NB4 (cell line): Measurements from ENCODE around the gene SMARCA2.

Experiments
- CTCF ChIP-seq: IDR thresholded peaks from one replicate; pipeline ENCODE4 v1.5.1; 2012; ENCODE audit warnings: low read depth, low read length
- MYC ChIP-seq: IDR thresholded peaks from 2 replicates; pipeline ENCODE4 v1.6.1; 2011; ENCODE audit warnings: low read depth, low read length
- POLR2A ChIP-seq: IDR thresholded peaks from 2 replicates; pipeline ENCODE4 v1.6.1; 2011; ENCODE audit warnings: mild to moderate bottlenecking; ENCODE audit not compliant: insufficient read length; ENCODE audit errors: extremely low read depth

GRCh38 chr9:1997646-1998045 lies 17.5 kb upstream of the SMARCA2 start:
- TF ChIP-seq POLR2A: no peak
- TF ChIP-seq CTCF: no peak
- TF ChIP-seq MYC: no peak
